Kidney (tissue), 14 donors: Measurements from ENCODE around the gene SEMA3E. TPM values are rescaled to one million over a fixed set of nuclear protein-coding genes. Genes with fewer than 3 reads are reported as not detected.
A peak's percentile ranks its signal among the peaks of the same experiment; 100 is the strongest.

Experiments
- DNase-seq, 5 donors: peaks; one replicate each; pipeline ENCODE4 v3.0.0-alpha.2; 2013 to 2020
- FAIRE-seq: peaks from 2 replicates; lab custom pipeline; 2012; peaks lifted over from hg19 to GRCh38; lab: Jason Lieb, UNC
- H3K27ac ChIP-seq, 2 donors: one replicate each; pipeline ENCODE4 v1.7.0; 2013; ENCODE audit warnings: low read depth in 2 of 2, low read length in 2 of 2, inconsistent platforms in 1 of 2
- H3K27me3 ChIP-seq: one replicate; pipeline ENCODE4 v1.7.1; 2013; ENCODE audit warnings: low read length, inconsistent platforms; ENCODE audit not compliant: control insufficient read depth, insufficient read depth
- H3K36me3 ChIP-seq, 3 donors: one replicate each; pipeline versions ENCODE4 v1.7.0 to v1.7.1; 2013; ENCODE audit warnings: low read length in 3 of 3, control low read depth in 1 of 3, inconsistent platforms in 1 of 3; ENCODE audit not compliant: insufficient read depth in 3 of 3, control insufficient read depth in 2 of 3
- H3K4me1 ChIP-seq, 3 donors: one replicate each; pipeline versions ENCODE4 v1.7.0 to v1.7.1; 2013; ENCODE audit warnings: low read length in 3 of 3, inconsistent platforms in 1 of 3, low read depth in 1 of 3; ENCODE audit not compliant: control insufficient read depth in 2 of 3, insufficient read depth in 2 of 3
- H3K4me3 ChIP-seq, 3 donors: one replicate each; pipeline versions ENCODE4 v1.7.0 to v1.8.1; 2013; ENCODE audit warnings: low read length in 3 of 3, control low read depth in 1 of 3, inconsistent platforms in 1 of 3
- H3K9ac ChIP-seq, 3 donors: one replicate each; pipeline versions ENCODE4 v1.7.0 to v1.7.1; 2013; ENCODE audit warnings: low read length in 3 of 3, control low read depth in 1 of 3, inconsistent platforms in 1 of 3
- H3K9me3 ChIP-seq, 3 donors: one replicate each; pipeline versions ENCODE4 v1.7.0 to v1.7.1; 2013; ENCODE audit warnings: low read length in 3 of 3, control low read depth in 1 of 3, inconsistent platforms in 1 of 3; ENCODE audit not compliant: control insufficient read depth in 2 of 3, insufficient read depth in 1 of 3
- intact Hi-C: fragments of 100-400 bp; cut with DNase I; formaldehyde crosslinking; loops from one replicate; pipeline ENCODE4 v1.11.1; 2022
- polyA plus RNA-seq: library from polyadenylated mRNA; stranded (reverse); fragments of 350-450 nt; fragmentation: Illumina TruSeq; extraction: RNeasy Lipid Tissue Mini Kit (QIAGEN cat#74804); gene quantifications from one replicate; pipeline ENCODE4 v1.2.3, GENCODE V29; 2014; ENCODE audit warnings: low read depth, low replicate concordance; ENCODE audit not compliant: insufficient read depth
- total RNA-seq: library from RNA; stranded (reverse); fragmentation: NEBNext Ultra II Directional; extraction: Animal tissue kit (Norgen Biotek cat#: 25700); gene quantifications from one replicate; pipeline ENCODE4 v1.2.1, GENCODE V29; 2021
- TF ChIP-seq, protein P1 (sequence below): IDR thresholded peaks from 3 replicates; pipeline ENCODE4 v1.5.1; 2012; ENCODE audit warnings: mild to moderate bottlenecking, moderate library complexity, borderline replicate concordance; ENCODE audit not compliant: insufficient read depth; ENCODE audit errors: extremely low read depth
- donor health status: control.
- donor health status: control.
- donor health status: control.
- donor health status: control.
- donor health status: control.
- donor health status: DM: yes; HTN: yes; CAD: no.
- donor health status: Normal renal cell carcinoma (clear cell type).

SEMA3E gene
- total and polyA plus RNA-seq, 2 donors from 2014 or later, result 0.15 to 1.1 TPM

GRCh38 chr7:83658126-83658525, 9.2 kb upstream of the SEMA3E start:
- H3K9ac ChIP-seq, result no peak overlapping the region
- no peaks in the 10 kb centered on the region for H3K36me3 ChIP-seq
- TF ChIP-seq, protein P1, sequence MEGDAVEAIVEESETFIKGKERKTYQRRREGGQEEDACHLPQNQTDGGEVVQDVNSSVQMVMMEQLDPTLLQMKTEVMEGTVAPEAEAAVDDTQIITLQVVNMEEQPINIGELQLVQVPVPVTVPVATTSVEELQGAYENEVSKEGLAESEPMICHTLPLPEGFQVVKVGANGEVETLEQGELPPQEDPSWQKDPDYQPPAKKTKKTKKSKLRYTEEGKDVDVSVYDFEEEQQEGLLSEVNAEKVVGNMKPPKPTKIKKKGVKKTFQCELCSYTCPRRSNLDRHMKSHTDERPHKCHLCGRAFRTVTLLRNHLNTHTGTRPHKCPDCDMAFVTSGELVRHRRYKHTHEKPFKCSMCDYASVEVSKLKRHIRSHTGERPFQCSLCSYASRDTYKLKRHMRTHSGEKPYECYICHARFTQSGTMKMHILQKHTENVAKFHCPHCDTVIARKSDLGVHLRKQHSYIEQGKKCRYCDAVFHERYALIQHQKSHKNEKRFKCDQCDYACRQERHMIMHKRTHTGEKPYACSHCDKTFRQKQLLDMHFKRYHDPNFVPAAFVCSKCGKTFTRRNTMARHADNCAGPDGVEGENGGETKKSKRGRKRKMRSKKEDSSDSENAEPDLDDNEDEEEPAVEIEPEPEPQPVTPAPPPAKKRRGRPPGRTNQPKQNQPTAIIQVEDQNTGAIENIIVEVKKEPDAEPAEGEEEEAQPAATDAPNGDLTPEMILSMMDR, result no peak
- DNase-seq (no peak), FAIRE-seq (no peak)
- no peak overlapping the region for H3K4me3 ChIP-seq
- H3K27me3 ChIP-seq, result no peaks in the 10 kb centered on the region
- H3K9me3 ChIP-seq, result no peaks in the 10 kb centered on the region
- no peaks in the 10 kb centered on the region for H3K4me1 ChIP-seq
- intact Hi-C loops, result no loop called here
- no peak overlapping the region for H3K27ac ChIP-seq

DNA sequence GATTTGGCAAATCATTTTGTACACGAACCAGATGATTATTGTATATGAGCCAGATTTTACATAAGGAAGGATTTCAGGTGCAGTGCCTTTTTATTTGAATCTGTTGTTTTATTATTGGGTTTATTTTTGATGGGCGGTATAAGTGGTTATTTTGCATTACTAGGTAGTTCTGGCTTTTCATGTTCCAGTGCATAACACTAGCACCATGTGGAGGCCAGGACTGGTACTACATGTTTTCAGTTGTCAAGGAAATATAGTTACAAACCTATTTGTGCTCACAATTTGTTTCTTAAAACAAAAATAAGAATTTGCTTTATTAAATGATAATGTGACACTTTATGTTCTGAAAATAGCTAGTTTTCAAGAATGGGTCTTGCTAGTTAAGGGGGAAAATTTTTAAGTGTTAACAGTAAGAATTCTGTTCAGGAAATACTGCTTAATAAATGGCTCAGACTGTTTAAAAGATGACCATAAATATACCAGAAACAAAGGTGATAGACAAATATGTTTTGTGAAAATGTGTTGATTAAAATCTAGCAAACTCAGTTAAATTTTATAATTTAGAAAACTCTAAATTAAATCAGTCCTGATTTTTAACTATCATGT, 7.1 kb upstream of the SEMA3E start:
- H3K27me3 ChIP-seq, result no peaks in the 10 kb centered on the region
- no peak overlapping the region for H3K9ac ChIP-seq
- H3K4me1 ChIP-seq, result no peaks in the 10 kb centered on the region
- H3K9me3 ChIP-seq, result no peaks in the 10 kb centered on the region
- no peaks in the 10 kb centered on the region for H3K36me3 ChIP-seq
- H3K27ac ChIP-seq, result no peak overlapping the region
- peak in 3 of 5 donors; percentile 37 to 53 (median 51) for DNase-seq
- intact Hi-C loops, result no loop called here
- no peak overlapping the region for H3K4me3 ChIP-seq
- FAIRE-seq, result peak; percentile 68
- TF ChIP-seq, protein P1, result peak; percentile 61

- H3K27me3 ChIP-seq, result no peaks in the 10 kb centered on the region
- TF ChIP-seq, protein P1, result no peak
- intact Hi-C loops, result no loop called here
- no peaks in the 10 kb centered on the region for H3K4me1 ChIP-seq
- no peak overlapping the region for H3K9ac ChIP-seq
- H3K4me3 ChIP-seq, result no peak overlapping the region
- no peak for DNase-seq
- no peaks in the 10 kb centered on the region for H3K9me3 ChIP-seq
- no peak for FAIRE-seq
- H3K36me3 ChIP-seq, result no peaks in the 10 kb centered on the region
- H3K27ac ChIP-seq, result no peak overlapping the region
Observed at GRCh38 chr7:83652481-83652880, 3.5 kb upstream of the SEMA3E start.

DNA sequence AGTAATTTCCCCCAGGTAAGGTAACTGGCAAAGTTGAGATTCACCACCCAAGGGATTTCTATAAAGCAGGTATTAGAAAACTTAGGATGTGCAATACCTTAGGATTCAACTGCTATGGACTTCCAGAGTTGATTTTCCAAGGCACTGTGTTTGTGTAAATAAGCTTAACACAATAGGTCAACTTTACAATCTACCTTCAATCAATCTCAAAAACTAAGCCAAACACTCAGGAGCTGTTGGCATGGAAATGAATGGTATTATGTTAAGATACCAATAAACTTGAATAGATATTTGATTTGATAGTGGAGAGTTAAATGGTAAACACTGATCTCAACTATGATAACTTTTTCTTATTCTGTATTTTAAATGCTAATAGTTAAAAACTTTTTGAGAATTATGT, 762 bp upstream of the SEMA3E start:
- Histone ChIP-seq H3K9ac (no peak overlapping the region), H3K4me3 (no peak overlapping the region), H3K4me1 (no peaks in the 10 kb centered on the region), H3K27ac (no peak overlapping the region), H3K36me3 (no peaks in the 10 kb centered on the region), H3K27me3 (no peaks in the 10 kb centered on the region), H3K9me3 (no peaks in the 10 kb centered on the region)
- FAIRE-seq, result no peak
- DNase-seq, result no peak
- intact Hi-C loops, result no loop called here
- TF ChIP-seq, protein P1, result no peak
